NB4 (cell line): ENCODE results near the gene ACOT6.

ENCODE experiments used
- CTCF ChIP-seq: IDR thresholded peaks from one replicate; pipeline ENCODE4 v1.5.1; 2012; ENCODE audit warnings: low read depth, low read length
- MAX ChIP-seq: IDR thresholded peaks from 2 replicates; pipeline ENCODE4 v1.6.1; 2011; ENCODE audit warnings: low read depth, low read length
- MYC ChIP-seq: IDR thresholded peaks from 2 replicates; pipeline ENCODE4 v1.6.1; 2011; ENCODE audit warnings: low read depth, low read length
- POLR2A ChIP-seq: IDR thresholded peaks from 2 replicates; pipeline ENCODE4 v1.6.1; 2011; ENCODE audit warnings: mild to moderate bottlenecking; ENCODE audit not compliant: insufficient read length; ENCODE audit errors: extremely low read depth

GRCh38 chr14:73619524-73619923, 7.2 kb downstream of the ACOT6 start:
- no peak for TF ChIP-seq CTCF
- no peak for TF ChIP-seq MAX
- TF ChIP-seq POLR2A = no peak
- TF ChIP-seq MYC = no peak
